Fibroblast of lung (primary cell): ENCODE results near the gene MARCO. TPM values are rescaled to one million over a fixed set of nuclear protein-coding genes. Genes with fewer than 3 reads are reported as not detected.

ENCODE experiments used
- DNase-seq, 2 donors: peaks; one replicate each; pipeline versions ENCODE4 v3.0.0 to v3.0.0-alpha.2; 2010; ENCODE audit warnings: low read depth in 2 of 2
- H2AFZ ChIP-seq: 2 replicates; pipeline ENCODE4 v1.5.1; 2012; ENCODE audit warnings: low read length, control low read depth, inconsistent platforms
- H3K27ac ChIP-seq: 2 replicates; pipeline ENCODE4 v1.5.1; 2011; ENCODE audit warnings: low read length, control low read depth; ENCODE audit not compliant: insufficient read depth
- H3K27me3 ChIP-seq: 2 replicates; pipeline ENCODE4 v1.5.1; 2011; ENCODE audit warnings: mild to moderate bottlenecking, low read length; ENCODE audit not compliant: control insufficient read depth, insufficient read depth
- H3K36me3 ChIP-seq: 2 replicates; pipeline ENCODE4 v1.5.1; 2011; ENCODE audit warnings: low read length; ENCODE audit not compliant: control insufficient read depth, insufficient read depth
- H3K4me1 ChIP-seq: 2 replicates; pipeline ENCODE4 v1.5.1; 2011; ENCODE audit warnings: low read length; ENCODE audit not compliant: control insufficient read depth, insufficient read depth; ENCODE audit errors: extremely low read depth
- H3K4me2 ChIP-seq: 2 replicates; pipeline ENCODE4 v1.5.1; 2011; ENCODE audit warnings: low read length, control low read depth; ENCODE audit not compliant: insufficient read depth; ENCODE audit errors: extremely low read depth
- H3K4me3 ChIP-seq, 4 experiments: fragments of 200-600 bp in 1 of 4; sonication (generic) in 1 of 4; replicated peaks in 1 of 4; 2 replicates each; pipeline ENCODE4 v1.5.1; 2011 to 2016; ENCODE audit warnings: low read length in 4 of 4, low read depth in 3 of 4, mild to moderate bottlenecking in 3 of 4, control low read depth in 2 of 4, inconsistent platforms in 1 of 4, mixed read lengths in 1 of 4; ENCODE audit not compliant: insufficient read depth in 1 of 4; ENCODE audit errors: control extremely low read depth in 1 of 4
- H3K79me2 ChIP-seq: 2 replicates; pipeline ENCODE4 v1.5.1; 2012; ENCODE audit warnings: mild to moderate bottlenecking, low read length, inconsistent platforms; ENCODE audit not compliant: control insufficient read depth, insufficient read depth
- H3K9ac ChIP-seq: 2 replicates; pipeline ENCODE4 v1.5.1; 2011; ENCODE audit warnings: mild to moderate bottlenecking, low read length, control low read depth; ENCODE audit not compliant: insufficient read depth
- H3K9me3 ChIP-seq: 2 replicates; pipeline ENCODE4 v1.5.1; 2012; ENCODE audit warnings: low read depth, low read length; ENCODE audit not compliant: control insufficient read depth, insufficient read depth
- H4K20me1 ChIP-seq: 2 replicates; pipeline ENCODE4 v1.5.1; 2011; ENCODE audit warnings: low read length; ENCODE audit not compliant: control insufficient read depth, insufficient read depth; ENCODE audit errors: extremely low read depth
- CTCF ChIP-seq, 2 donors: IDR thresholded peaks in 1 of 2; conservative IDR thresholded peaks in 1 of 2; 1 replicate in 1 of 2; 2 replicates in 1 of 2; pipeline ENCODE4 v1.5.1; 2011 to 2012; ENCODE audit warnings: low read length in 2 of 2, control low read depth in 1 of 2, inconsistent platforms in 1 of 2, low read depth in 1 of 2, mild to moderate bottlenecking in 1 of 2
- EZH2 ChIP-seq: IDR thresholded peaks from 2 replicates; pipeline ENCODE4 v1.5.1; 2012; ENCODE audit warnings: low read length, control low read depth, mild to moderate bottlenecking; ENCODE audit errors: missing control alignments
- polyA plus RNA-seq, 2 donors: library from polyadenylated mRNA; depleted of rRNA in 1 of 2; stranded (reverse) in 1 of 2; unstranded in 1 of 2; fragments of >200 nt; gene quantifications; 2 replicates each; pipeline ENCODE4 v1.2.1, GENCODE V29; 2011 to 2012; ENCODE audit warnings: missing spikeins in 1 of 2
- total RNA-seq: library from RNA; depleted of rRNA; stranded (reverse); fragments of >200 nt; gene quantifications from 2 replicates; pipeline ENCODE4 v1.2.1, GENCODE V29; 2014

Gene MARCO
- total and polyA plus RNA-seq, 2 donors (not counting 1 experiment from before 2014, with no cell fraction given): not detected

- TF ChIP-seq CTCF (conservative IDR thresholded peaks at IDR 0.05 in 1 of 2, IDR thresholded peaks at IDR 0.05 in 1 of 2; ENCODE audit: low read depth in 1 of 2, low read length in 2 of 2) (no peak), EZH2 (no peak)
- Histone ChIP-seq H4K20me1 (no peaks in the 10 kb centered on the region), H3K27me3 (no peaks in the 10 kb centered on the region), H3K4me3 (no peak overlapping the region), H2AFZ (no peak overlapping the region), H3K9ac (no peak overlapping the region), H3K36me3 (no peaks in the 10 kb centered on the region), H3K4me1 (no peaks in the 10 kb centered on the region), H3K4me2 (no peak overlapping the region), H3K27ac (no peak overlapping the region), H3K79me2 (no peaks in the 10 kb centered on the region), H3K9me3 (no peaks in the 10 kb centered on the region)
- DNase-seq: no peak
Measured at GRCh38 chr2:118925476-118925875, 16.5 kb upstream of the MARCO start.

GRCh38 chr2:118925981-118926380 is 16.0 kb upstream of the MARCO start:
- no peak overlapping the region for H3K4me3 ChIP-seq
- H4K20me1 ChIP-seq: no peaks in the 10 kb centered on the region
- H3K36me3 ChIP-seq: no peaks in the 10 kb centered on the region
- no peak overlapping the region for H3K4me2 ChIP-seq
- H3K79me2 ChIP-seq: no peaks in the 10 kb centered on the region
- no peaks in the 10 kb centered on the region for H3K4me1 ChIP-seq
- no peaks in the 10 kb centered on the region for H3K9me3 ChIP-seq
- H3K9ac ChIP-seq: no peak overlapping the region
- no peak for DNase-seq
- H2AFZ ChIP-seq: no peak overlapping the region
- H3K27me3 ChIP-seq: no peaks in the 10 kb centered on the region
- TF ChIP-seq EZH2: no peak
- no peak for TF ChIP-seq CTCF (conservative IDR thresholded peaks at IDR 0.05 in 1 of 2, IDR thresholded peaks at IDR 0.05 in 1 of 2; ENCODE audit: low read depth in 1 of 2, low read length in 2 of 2)
- no peak overlapping the region for H3K27ac ChIP-seq

GRCh38 chr2:118929059-118929458 is 12.9 kb upstream of the MARCO start:
- Histone ChIP-seq H3K79me2 (no peaks in the 10 kb centered on the region), H3K27me3 (no peaks in the 10 kb centered on the region), H2AFZ (no peak overlapping the region), H3K9me3 (no peaks in the 10 kb centered on the region), H3K36me3 (no peaks in the 10 kb centered on the region), H4K20me1 (no peaks in the 10 kb centered on the region), H3K4me2 (no peak overlapping the region), H3K4me3 (no peak overlapping the region), H3K9ac (no peak overlapping the region), H3K27ac (no peak overlapping the region), H3K4me1 (no peaks in the 10 kb centered on the region)
- DNase-seq: no peak
- TF ChIP-seq CTCF (conservative IDR thresholded peaks at IDR 0.05 in 1 of 2, IDR thresholded peaks at IDR 0.05 in 1 of 2; ENCODE audit: low read depth in 1 of 2, low read length in 2 of 2) (no peak), EZH2 (no peak)
